Mesothelial cell of epicardium (in vitro differentiated cells): ENCODE data around the gene REEP6. TPM values are rescaled to one million over a fixed set of nuclear protein-coding genes. Genes with fewer than 3 reads are reported as not detected.
A peak's percentile ranks its signal among the peaks of the same experiment; 100 is the strongest.

Experiments used
- DNase-seq, 2 experiments: peaks; one replicate each; pipeline ENCODE4 v3.0.0; 2021; ENCODE audit warnings: low spot score in 2 of 2; ENCODE audit not compliant: unreplicated experiment in 2 of 2
- H3K27ac Mint-ChIP-seq: 2 replicates; pipeline ENCODE4 v1.8.0; 2021; ENCODE audit warnings: mixed read lengths
- H3K27me3 Mint-ChIP-seq: 2 replicates; pipeline ENCODE4 v1.8.0; 2021; ENCODE audit warnings: low read depth, mixed read lengths
- H3K36me3 Mint-ChIP-seq: 2 replicates; pipeline ENCODE4 v1.8.0; 2021; ENCODE audit warnings: mixed read lengths
- H3K4me1 Mint-ChIP-seq: 2 replicates; pipeline ENCODE4 v1.8.0; 2021; ENCODE audit warnings: mixed read lengths
- H3K4me3 Mint-ChIP-seq: 2 replicates; pipeline ENCODE4 v1.8.0; 2021; ENCODE audit warnings: mild to moderate bottlenecking, moderate library complexity, mixed read lengths
- H3K9me3 Mint-ChIP-seq: 2 replicates; pipeline ENCODE4 v1.8.0; 2021; ENCODE audit warnings: mixed read lengths
- CTCF ChIP-seq: fragments of 200-600 bp; sonication (generic); IDR thresholded peaks from one replicate; pipeline ENCODE4 v1.5.0; 2021; ENCODE audit warnings: antibody characterized with exemption; ENCODE audit not compliant: unreplicated experiment
- total RNA-seq: library from RNA; stranded (reverse); gene quantifications from 3 replicates; pipeline ENCODE4 v1.2.1, GENCODE V29; 2021

Gene REEP6
- total RNA-seq, 1 donor from 2014 or later, result 3.8 TPM

- H3K4me3 Mint-ChIP-seq, result no peak overlapping the region
- H3K4me1 Mint-ChIP-seq, result peaks cover 4% of the 10 kb centered on the region
- TF ChIP-seq CTCF, result no peak
- no peaks in the 10 kb centered on the region for H3K36me3 Mint-ChIP-seq
- DNase-seq, result no peak
- H3K9me3 Mint-ChIP-seq, result no peaks in the 10 kb centered on the region
- H3K27ac Mint-ChIP-seq, result no peak overlapping the region
- peaks cover 70% of the 10 kb centered on the region for H3K27me3 Mint-ChIP-seq
Observed at GRCh38 chr19:1522061-1522460, 31.1 kb downstream of the REEP6 start.

- H3K4me1 Mint-ChIP-seq, result peaks cover 4% of the 10 kb centered on the region
- TF ChIP-seq CTCF, result no peak
- no peak overlapping the region for H3K4me3 Mint-ChIP-seq
- H3K27ac Mint-ChIP-seq, result no peak overlapping the region
- no peak for DNase-seq
- H3K27me3 Mint-ChIP-seq, result peaks cover 76% of the 10 kb centered on the region
- H3K36me3 Mint-ChIP-seq, result no peaks in the 10 kb centered on the region
- no peaks in the 10 kb centered on the region for H3K9me3 Mint-ChIP-seq
Observed at GRCh38 chr19:1522838-1523237, 31.9 kb downstream of the REEP6 start.

GRCh38 chr19:1523412-1524286, 32.7 kb downstream of the REEP6 start, which contains the start of gene PLK5:
TSS of gene PLK5 (plus strand) at chr19:1524077. CDS start at chr19:1526997, 2,920 bp downstream.
- DNase-seq, result peak in 1 of 2 experiments; percentile 61
- no peak for TF ChIP-seq CTCF
- peaks cover 4% of the 10 kb centered on the region for H3K4me1 Mint-ChIP-seq
- peak within 1 kb of the TSS; percentile 56 for H3K4me3 Mint-ChIP-seq
- peaks cover 71% of the 10 kb centered on the region for H3K27me3 Mint-ChIP-seq
- H3K36me3 Mint-ChIP-seq, result no peaks in the 10 kb centered on the region
- no peaks in the 10 kb centered on the region for H3K9me3 Mint-ChIP-seq
- H3K27ac Mint-ChIP-seq, result no peak within 1 kb of the TSS

GRCh38 chr19:1524287-1524971, 33.4 kb downstream of the REEP6 start:
- H3K9me3 Mint-ChIP-seq, result no peaks in the 10 kb centered on the region
- no peaks in the 10 kb centered on the region for H3K36me3 Mint-ChIP-seq
- DNase-seq, result no peak
- H3K4me3 Mint-ChIP-seq, result peak overlapping the region; percentile 56
- TF ChIP-seq CTCF, result no peak
- H3K27ac Mint-ChIP-seq, result no peak overlapping the region
- H3K27me3 Mint-ChIP-seq, result peaks cover 68% of the 10 kb centered on the region
- H3K4me1 Mint-ChIP-seq, result peaks cover 4% of the 10 kb centered on the region

- TF ChIP-seq CTCF, result no peak
- DNase-seq, result no peak
- peak overlapping the region; percentile 56 for H3K4me3 Mint-ChIP-seq
- H3K27me3 Mint-ChIP-seq, result peaks cover 69% of the 10 kb centered on the region
- H3K4me1 Mint-ChIP-seq, result peaks cover 4% of the 10 kb centered on the region
- no peaks in the 10 kb centered on the region for H3K9me3 Mint-ChIP-seq
- H3K27ac Mint-ChIP-seq, result no peak overlapping the region
- no peaks in the 10 kb centered on the region for H3K36me3 Mint-ChIP-seq
Observed at GRCh38 chr19:1524972-1525325, 34.0 kb downstream of the REEP6 start.
